Measurements from ENCODE around the gene JPH3.

Gene JPH3

GRCh38 chr16:87697792-87698191 lies 95.5 kb downstream of the JPH3 start:
- no peak for DNase-seq (ENCODE audit: low read depth)

- no peak for DNase-seq (ENCODE audit: low read depth)
Observed at GRCh38 chr16:87698241-87698640, 95.9 kb downstream of the JPH3 start.

GRCh38 chr16:87698676-87699199 lies 96.4 kb downstream of the JPH3 start:
- no peak for DNase-seq (ENCODE audit: low read depth)

- DNase-seq (ENCODE audit: low read depth) = no peak
Observed at GRCh38 chr16:87700406-87701077, 98.2 kb downstream of the JPH3 start.

- DNase-seq (ENCODE audit: low read depth) = no peak
Observed at GRCh38 chr16:87701078-87701460, 98.8 kb downstream of the JPH3 start.

GRCh38 chr16:87701505-87701921 lies 99.2 kb downstream of the JPH3 start:
- DNase-seq (ENCODE audit: low read depth) = no peak

GRCh38 chr16:87702325-87702811 lies 100.1 kb downstream of the JPH3 start:
- peak; percentile 15 for DNase-seq (ENCODE audit: low read depth)

GRCh38 chr16:87703071-87703470 lies 100.8 kb downstream of the JPH3 start:
- no peak for DNase-seq (ENCODE audit: low read depth)

- DNase-seq (ENCODE audit: low read depth) = no peak
Observed at GRCh38 chr16:87703835-87704375, 101.6 kb downstream of the JPH3 start.

- no peak for DNase-seq (ENCODE audit: low read depth)
Observed at GRCh38 chr16:87704754-87705353, 102.5 kb downstream of the JPH3 start.

- no peak for DNase-seq (ENCODE audit: low read depth)
Observed at GRCh38 chr16:87705771-87706277, 103.5 kb downstream of the JPH3 start.

- DNase-seq (ENCODE audit: low read depth) = no peak
Observed at GRCh38 chr16:87706278-87707000, 104.1 kb downstream of the JPH3 start.

- DNase-seq (ENCODE audit: low read depth) = no peak
Observed at GRCh38 chr16:87707097-87707496, 104.8 kb downstream of the JPH3 start.

- DNase-seq (ENCODE audit: low read depth) = no peak
Observed at GRCh38 chr16:87707714-87708580, 105.6 kb downstream of the JPH3 start.

- DNase-seq (ENCODE audit: low read depth) = no peak
Observed at GRCh38 chr16:87708881-87709638, 106.8 kb downstream of the JPH3 start.

- no peak for DNase-seq (ENCODE audit: low read depth)
Observed at GRCh38 chr16:87709677-87710076, 107.4 kb downstream of the JPH3 start.

- DNase-seq (ENCODE audit: low read depth) = no peak
Observed at GRCh38 chr16:87710887-87711286, 108.6 kb downstream of the JPH3 start.

- DNase-seq (ENCODE audit: low read depth) = no peak
Observed at GRCh38 chr16:87712184-87712762, 110.0 kb downstream of the JPH3 start.

GRCh38 chr16:87713451-87714229 lies 111.3 kb downstream of the JPH3 start:
- peak; percentile 33 for DNase-seq (ENCODE audit: low read depth)

All from activated gamma-delta T cell treated with anti-CD3 and anti-CD28 coated beads, Interleukin-2, amount 50 U/mL, for 16 hours (primary cell).